Measurements from ENCODE around the gene SYNPO2L. TPM values are rescaled to one million over a fixed set of nuclear protein-coding genes. Genes with fewer than 3 reads are reported as not detected.
A peak's percentile ranks its signal among the peaks of the same experiment; 100 is the strongest.

Gene SYNPO2L
- total and polyA plus RNA-seq, 4 donors, result 0.11 to 1.5 (median 0.54) TPM; not detected in 1

- DNase-seq (ENCODE audit: low read depth in 4 of 6, low spot score in 6 of 6), result peak in 4 of 6 donors; percentile 58 to 93 (median 76)
- 18% methylated on average over 3 of the region's 5 CpGs for WGBS (ENCODE audit: insufficient coverage)
- peaks cover 3% of the 10 kb centered on the region for H3K36me3 ChIP-seq (ENCODE audit: control insufficient read depth, insufficient read depth, low read length)
- no peaks in the 10 kb centered on the region for H3K9me3 ChIP-seq (ENCODE audit: control insufficient read depth, insufficient read depth, low read length)
- peaks cover 30% of the 10 kb centered on the region for H3K4me1 ChIP-seq (ENCODE audit: control insufficient read depth, insufficient read depth, low read length)
- H3K27ac ChIP-seq (ENCODE audit: low read depth, low read length), result no peak overlapping the region
- no peaks in the 10 kb centered on the region for H3K27me3 ChIP-seq (ENCODE audit: control insufficient read depth, insufficient read depth, low read length)
- H3K4me3 ChIP-seq (ENCODE audit: low read depth, low read length), result no peak overlapping the region
Observed at GRCh38 chr10:73644015-73644743, 11.7 kb downstream of the SYNPO2L start.

GRCh38 chr10:73643362-73643761 is 12.5 kb downstream of the SYNPO2L start:
- DNase-seq (ENCODE audit: low read depth in 4 of 6, low spot score in 6 of 6), result no peak
- peaks cover 22% of the 10 kb centered on the region for H3K4me1 ChIP-seq (ENCODE audit: control insufficient read depth, insufficient read depth, low read length)
- H3K27ac ChIP-seq (ENCODE audit: low read depth, low read length), result no peak overlapping the region
- WGBS (ENCODE audit: insufficient coverage), result 92% methylated on average over 1 of the region's 2 CpGs
- no peaks in the 10 kb centered on the region for H3K27me3 ChIP-seq (ENCODE audit: control insufficient read depth, insufficient read depth, low read length)
- peaks cover 3% of the 10 kb centered on the region for H3K36me3 ChIP-seq (ENCODE audit: control insufficient read depth, insufficient read depth, low read length)
- H3K4me3 ChIP-seq (ENCODE audit: low read depth, low read length), result no peak overlapping the region
- H3K9me3 ChIP-seq (ENCODE audit: control insufficient read depth, insufficient read depth, low read length), result no peaks in the 10 kb centered on the region

GRCh38 chr10:73641328-73642060 is 14.3 kb downstream of the SYNPO2L start, which contains the start of gene MYOZ1:
TSS of gene MYOZ1 (minus strand) at chr10:73641474. CDS start at chr10:73640017, 1,457 bp downstream.
- no peak for DNase-seq (ENCODE audit: low read depth in 4 of 6, low spot score in 6 of 6)
- H3K9me3 ChIP-seq (ENCODE audit: control insufficient read depth, insufficient read depth, low read length), result no peaks in the 10 kb centered on the region
- H3K27me3 ChIP-seq (ENCODE audit: control insufficient read depth, insufficient read depth, low read length), result no peaks in the 10 kb centered on the region
- 81% methylated on average over 3 of the region's 9 CpGs for WGBS (ENCODE audit: insufficient coverage)
- peaks cover 4% of the 10 kb centered on the region for H3K4me1 ChIP-seq (ENCODE audit: control insufficient read depth, insufficient read depth, low read length)
- H3K36me3 ChIP-seq (ENCODE audit: control insufficient read depth, insufficient read depth, low read length), result no peaks in the 10 kb centered on the region
- no peak within 1 kb of the TSS for H3K27ac ChIP-seq (ENCODE audit: low read depth, low read length)
- no peak within 1 kb of the TSS for H3K4me3 ChIP-seq (ENCODE audit: low read depth, low read length)

- DNase-seq (ENCODE audit: low read depth in 4 of 6, low spot score in 6 of 6), result no peak
- H3K36me3 ChIP-seq (ENCODE audit: control insufficient read depth, insufficient read depth, low read length), result no peaks in the 10 kb centered on the region
Observed at GRCh38 chr10:73639286-73639685, 16.5 kb downstream of the SYNPO2L start.

GRCh38 chr10:73635781-73636180 is 20.0 kb downstream of the SYNPO2L start:
- Histone ChIP-seq H3K4me3 (ENCODE audit: low read depth, low read length) (no peak overlapping the region), H3K27ac (ENCODE audit: low read depth, low read length) (no peak overlapping the region), H3K36me3 (ENCODE audit: control insufficient read depth, insufficient read depth, low read length) (no peaks in the 10 kb centered on the region)

More at GRCh38 chr10:73639286-73639685, 16.5 kb downstream of the SYNPO2L start:
- no peaks in the 10 kb centered on the region for H3K27me3 ChIP-seq (ENCODE audit: control insufficient read depth, insufficient read depth, low read length)
- no peak overlapping the region for H3K27ac ChIP-seq (ENCODE audit: low read depth, low read length)
- no peaks in the 10 kb centered on the region for H3K9me3 ChIP-seq (ENCODE audit: control insufficient read depth, insufficient read depth, low read length)
- peaks cover 2% of the 10 kb centered on the region for H3K4me1 ChIP-seq (ENCODE audit: control insufficient read depth, insufficient read depth, low read length)
- WGBS (ENCODE audit: insufficient coverage), result 93% methylated on average over 3 of the region's 3 CpGs
- no peak overlapping the region for H3K4me3 ChIP-seq (ENCODE audit: low read depth, low read length)

GRCh38 chr10:73634421-73634820 is 21.4 kb downstream of the SYNPO2L start:
- H3K27me3 ChIP-seq (ENCODE audit: control insufficient read depth, insufficient read depth, low read length), result no peaks in the 10 kb centered on the region
- DNase-seq (ENCODE audit: low read depth in 4 of 6, low spot score in 6 of 6), result no peak
- no peak overlapping the region for H3K4me3 ChIP-seq (ENCODE audit: low read depth, low read length)
- no peaks in the 10 kb centered on the region for H3K9me3 ChIP-seq (ENCODE audit: control insufficient read depth, insufficient read depth, low read length)
- WGBS (ENCODE audit: insufficient coverage), result 63% methylated on average over 5 of the region's 5 CpGs
- H3K4me1 ChIP-seq (ENCODE audit: control insufficient read depth, insufficient read depth, low read length), result no peaks in the 10 kb centered on the region
- no peaks in the 10 kb centered on the region for H3K36me3 ChIP-seq (ENCODE audit: control insufficient read depth, insufficient read depth, low read length)
- no peak overlapping the region for H3K27ac ChIP-seq (ENCODE audit: low read depth, low read length)

More at GRCh38 chr10:73635781-73636180, 20.0 kb downstream of the SYNPO2L start:
- H3K9me3 ChIP-seq (ENCODE audit: control insufficient read depth, insufficient read depth, low read length), result no peaks in the 10 kb centered on the region
- WGBS (ENCODE audit: insufficient coverage), result no CpG with 5 or more reads among the region's 1 CpG
- no peaks in the 10 kb centered on the region for H3K27me3 ChIP-seq (ENCODE audit: control insufficient read depth, insufficient read depth, low read length)
- no peak for DNase-seq (ENCODE audit: low read depth in 4 of 6, low spot score in 6 of 6)
- H3K4me1 ChIP-seq (ENCODE audit: control insufficient read depth, insufficient read depth, low read length), result no peaks in the 10 kb centered on the region

GRCh38 chr10:73629165-73629564 is 26.7 kb downstream of the SYNPO2L start:
- WGBS (ENCODE audit: insufficient coverage), result 89% methylated on average over 5 of the region's 5 CpGs
- no peak overlapping the region for H3K27ac ChIP-seq (ENCODE audit: low read depth, low read length)
- no peak for DNase-seq (ENCODE audit: low read depth in 4 of 6, low spot score in 6 of 6)
- peaks cover 9% of the 10 kb centered on the region for H3K4me1 ChIP-seq (ENCODE audit: control insufficient read depth, insufficient read depth, low read length)
- no peaks in the 10 kb centered on the region for H3K27me3 ChIP-seq (ENCODE audit: control insufficient read depth, insufficient read depth, low read length)
- no peak overlapping the region for H3K4me3 ChIP-seq (ENCODE audit: low read depth, low read length)
- no peaks in the 10 kb centered on the region for H3K9me3 ChIP-seq (ENCODE audit: control insufficient read depth, insufficient read depth, low read length)
- no peaks in the 10 kb centered on the region for H3K36me3 ChIP-seq (ENCODE audit: control insufficient read depth, insufficient read depth, low read length)

- 90% methylated on average over 7 of the region's 7 CpGs for WGBS (ENCODE audit: insufficient coverage)
- Histone ChIP-seq H3K4me3 (ENCODE audit: low read depth, low read length) (no peak overlapping the region), H3K27ac (ENCODE audit: low read depth, low read length) (no peak overlapping the region), H3K4me1 (ENCODE audit: control insufficient read depth, insufficient read depth, low read length) (peaks cover 10% of the 10 kb centered on the region), H3K9me3 (ENCODE audit: control insufficient read depth, insufficient read depth, low read length) (no peaks in the 10 kb centered on the region), H3K36me3 (ENCODE audit: control insufficient read depth, insufficient read depth, low read length) (no peaks in the 10 kb centered on the region), H3K27me3 (ENCODE audit: control insufficient read depth, insufficient read depth, low read length) (no peaks in the 10 kb centered on the region)
- DNase-seq (ENCODE audit: low read depth in 4 of 6, low spot score in 6 of 6), result no peak
Observed at GRCh38 chr10:73628405-73628804, 27.4 kb downstream of the SYNPO2L start.

GRCh38 chr10:73627300-73627699 is 28.5 kb downstream of the SYNPO2L start:
- Histone ChIP-seq H3K4me1 (ENCODE audit: control insufficient read depth, insufficient read depth, low read length) (peaks cover 10% of the 10 kb centered on the region), H3K4me3 (ENCODE audit: low read depth, low read length) (no peak overlapping the region), H3K9me3 (ENCODE audit: control insufficient read depth, insufficient read depth, low read length) (no peaks in the 10 kb centered on the region), H3K27me3 (ENCODE audit: control insufficient read depth, insufficient read depth, low read length) (no peaks in the 10 kb centered on the region), H3K36me3 (ENCODE audit: control insufficient read depth, insufficient read depth, low read length) (peaks cover 4% of the 10 kb centered on the region), H3K27ac (ENCODE audit: low read depth, low read length) (no peak overlapping the region)
- DNase-seq (ENCODE audit: low read depth in 4 of 6, low spot score in 6 of 6), result no peak
- no CpG with 5 or more reads among the region's 6 CpGs for WGBS (ENCODE audit: insufficient coverage)

Measured in spinal cord (tissue), 10 donors.